HG02885 (cell line): ENCODE results near the gene OR4P4.
A peak's percentile ranks its signal among the peaks of the same experiment; 100 is the strongest.

Experiments used
- ATAC-seq: cut with Tn5 transposase; IDR thresholded peaks from one replicate; pipeline ENCODE4 v1.9.1; 2021; ENCODE audit warnings: mild to moderate bottlenecking; ENCODE audit not compliant: unreplicated experiment, poor library complexity

The OR4P4 gene

DNA sequence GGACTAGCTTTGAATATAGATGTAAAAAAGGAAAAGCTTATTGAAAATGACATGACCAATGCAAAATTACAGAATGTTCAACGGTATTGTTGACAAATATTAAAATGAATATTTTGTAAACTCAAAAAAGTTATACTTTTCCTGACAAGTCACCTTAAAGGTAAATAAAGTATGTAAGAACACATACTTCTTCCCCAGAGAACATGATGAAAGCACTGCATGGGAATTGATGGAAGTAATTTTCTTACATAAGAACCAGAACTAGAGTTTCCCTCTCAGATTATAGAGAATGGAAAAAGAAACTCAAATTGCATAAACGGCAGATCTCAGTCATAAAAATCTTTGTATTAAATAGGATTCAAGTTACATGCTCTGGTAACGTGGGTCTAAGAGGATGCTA is at the start of gene OR4P4:
OR4P4 (plus strand) TSS at position 301 of the 400 bp plus-strand sequence.
- ATAC-seq = no peak

- ATAC-seq = no peak
Observed at GRCh38 chr11:55607545-55607944, 27.4 kb upstream of the OR4P4 start, which contains the start of gene OR4C11. Gene OR4C11, minus strand, starts transcription at chr11:55607645. Its CDS starts 3,272 bp downstream, at chr11:55604373.

GRCh38 chr11:55624531-55624930 is 10.4 kb upstream of the OR4P4 start:
- ATAC-seq = no peak

GRCh38 chr11:55648027-55648426 is 13.1 kb downstream of the OR4P4 start, which contains the start of gene OR4S2:
Gene OR4S2, plus strand, starts transcription at chr11:55648327. Its CDS starts 2,577 bp downstream, at chr11:55650904.
- ATAC-seq = no peak

GRCh38 chr11:55652560-55652959 is 17.6 kb downstream of the OR4P4 start:
- ATAC-seq = no peak

DNA sequence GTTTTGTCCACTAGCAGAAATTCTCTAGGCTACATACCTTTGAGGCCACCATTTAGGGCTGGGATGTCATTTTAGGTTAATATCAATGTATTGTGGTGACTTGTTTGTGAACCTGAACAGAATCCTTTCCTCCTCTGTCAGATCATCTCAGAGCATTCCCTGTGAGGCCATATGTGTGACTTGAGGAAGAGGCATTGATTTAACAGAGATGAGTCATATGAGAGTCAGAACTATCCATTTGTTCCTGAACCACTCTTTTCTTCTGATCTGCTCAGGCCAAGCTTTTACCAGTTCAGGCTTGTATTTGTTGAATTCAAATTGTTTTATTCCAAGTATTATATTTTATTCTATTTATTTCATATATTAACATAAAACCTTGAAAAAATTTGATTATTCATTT is 20.2 kb downstream of the OR4P4 start:
- ATAC-seq = no peak

- peak; percentile 98 for ATAC-seq
Observed at GRCh38 chr11:55658031-55658573, 23.2 kb downstream of the OR4P4 start.

- ATAC-seq = peak; percentile 26
Observed at GRCh38 chr11:55658608-55659007, 23.7 kb downstream of the OR4P4 start.

DNA sequence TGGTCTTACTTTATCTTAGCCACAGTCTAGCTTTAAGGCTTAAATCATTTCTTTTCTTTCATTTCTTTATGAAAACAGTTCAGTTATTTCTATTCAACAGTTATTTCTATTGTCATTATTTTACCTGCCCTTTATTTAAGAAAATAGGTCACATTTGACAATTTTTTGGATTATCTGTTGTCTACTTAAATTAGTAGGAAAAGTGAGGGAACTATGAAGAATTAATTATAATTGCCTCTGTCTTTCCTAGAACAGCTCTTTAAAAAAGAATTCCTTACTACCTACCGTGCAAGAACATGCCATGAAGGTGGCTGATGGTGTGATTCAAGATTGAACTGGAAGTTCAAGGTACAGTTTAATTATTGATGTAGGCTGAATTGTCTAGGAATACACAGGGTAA is 27.0 kb downstream of the OR4P4 start, which contains the start of gene OR4C6:
OR4C6 (plus strand) TSS at position 301 of the 400 bp plus-strand sequence. CDS start 2,966 bp downstream, outside the sequence.
- no peak for ATAC-seq

- ATAC-seq = no peak
Observed at GRCh38 chr11:55669376-55669775, 34.5 kb downstream of the OR4P4 start.

- no peak for ATAC-seq
Observed at GRCh38 chr11:55673860-55674259, 38.9 kb downstream of the OR4P4 start.
